Endodermal cell (in vitro differentiated cells): ENCODE measurements around the gene PLEKHG3. TPM values are rescaled to one million over a fixed set of nuclear protein-coding genes. Genes with fewer than 3 reads are reported as not detected.
A peak's percentile ranks its signal among the peaks of the same experiment; 100 is the strongest.

Experiments used
- DNase-seq: peaks from one replicate; pipeline ENCODE4 v3.0.0-alpha.2; 2017
- H3K27ac ChIP-seq: 2 replicates; pipeline ENCODE4 v1.5.1; 2013; ENCODE audit warnings: mild to moderate bottlenecking, low read depth, low read length, moderate library complexity
- H3K27me3 ChIP-seq: 2 replicates; pipeline ENCODE4 v1.6.1; 2013; ENCODE audit warnings: mild to moderate bottlenecking, low read length, moderate library complexity; ENCODE audit not compliant: insufficient read depth, control insufficient read depth, poor library complexity, severe bottlenecking
- H3K36me3 ChIP-seq: 2 replicates; pipeline ENCODE4 v1.7.0; 2013; ENCODE audit warnings: mild to moderate bottlenecking, low read length, moderate library complexity; ENCODE audit not compliant: control insufficient read depth, insufficient read depth
- H3K4me1 ChIP-seq: one replicate; pipeline ENCODE4 v1.7.0; 2013; ENCODE audit warnings: low read length; ENCODE audit not compliant: control insufficient read depth, insufficient read depth
- H3K4me3 ChIP-seq: 2 replicates; pipeline ENCODE4 v1.5.1; 2013; ENCODE audit warnings: mild to moderate bottlenecking, low read length, moderate library complexity
- H3K9ac ChIP-seq: 2 replicates; pipeline ENCODE4 v1.6.1; 2013; ENCODE audit warnings: mild to moderate bottlenecking, low read length, moderate library complexity; ENCODE audit not compliant: poor library complexity, severe bottlenecking; ENCODE audit errors: extremely low read depth
- H3K9me3 ChIP-seq: 2 replicates; pipeline ENCODE4 v1.6.1; 2013; ENCODE audit warnings: mild to moderate bottlenecking, low read length, moderate library complexity; ENCODE audit not compliant: control insufficient read depth
- H3K27ac Mint-ChIP-seq: 2 replicates; pipeline ENCODE4 v1.8.0; 2020; ENCODE audit warnings: mixed read lengths
- H3K27me3 Mint-ChIP-seq: 2 replicates; pipeline ENCODE4 v1.8.0; 2021; ENCODE audit warnings: mild to moderate bottlenecking, mixed read lengths; ENCODE audit not compliant: insufficient read depth
- H3K36me3 Mint-ChIP-seq: 2 replicates; pipeline ENCODE4 v1.8.0; 2020; ENCODE audit warnings: low read depth, mixed read lengths
- H3K4me1 Mint-ChIP-seq: 2 replicates; pipeline ENCODE4 v1.8.0; 2020; ENCODE audit warnings: mixed read lengths
- H3K4me3 Mint-ChIP-seq: 2 replicates; pipeline ENCODE4 v1.8.0; 2020; ENCODE audit warnings: mild to moderate bottlenecking, moderate library complexity, mixed read lengths
- H3K9me3 Mint-ChIP-seq: 2 replicates; pipeline ENCODE4 v1.8.0; 2020; ENCODE audit warnings: mild to moderate bottlenecking, mixed read lengths
- WGBS, 2 experiments: methylation state at CpG; one replicate each; pipeline versions ENCODE4 v1.1.5 to v1.1.7; 2013; ENCODE audit warnings: missing lambda C conversion rate in 2 of 2, mixed read lengths in 1 of 2; ENCODE audit not compliant: insufficient coverage in 1 of 2, insufficient read length in 1 of 2; 5-methylcytosine and 5-hydroxymethylcytosine counted together
- total RNA-seq, 2 donors: library from RNA; stranded (reverse); fragmentation: NEBNext Ultra II Directional in 1 of 2; extraction: Animal tissue kit (Norgen Biotek cat#: 25700) in 1 of 2; gene quantifications; 2 replicates in 1 of 2; 3 replicates in 1 of 2; pipeline ENCODE4 v1.2.1, GENCODE V29; 2021
- TF ChIP-seq, protein P1 (sequence below): fragments of 200-600 bp; sonication (generic); conservative IDR thresholded peaks from 2 replicates; pipeline ENCODE4 v1.5.0; 2021; ENCODE audit warnings: antibody characterized with exemption, mild to moderate bottlenecking

The PLEKHG3 gene
- total RNA-seq, 2 donors from 2014 or later, result 31.7 to 52.6 TPM

DNA sequence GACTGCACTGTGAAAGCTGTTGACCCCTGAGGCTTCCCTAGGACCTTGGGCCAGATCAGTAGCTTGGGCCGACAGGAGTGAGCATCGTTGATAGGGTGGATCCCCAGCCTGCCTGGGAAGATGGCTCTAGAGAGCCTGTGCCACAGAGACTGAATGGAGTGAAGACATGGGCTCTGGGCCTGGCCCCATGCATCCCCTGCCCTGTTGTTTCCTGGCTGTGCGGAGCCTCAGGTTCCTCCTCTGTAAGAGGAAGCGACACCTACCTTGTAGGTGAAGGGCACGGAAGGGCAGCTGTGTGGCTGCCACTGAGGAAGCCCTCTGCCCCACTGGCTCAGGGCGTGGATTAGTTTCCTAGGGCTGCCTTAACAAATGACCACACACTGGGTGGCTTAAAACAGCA is 23.9 kb downstream of the PLEKHG3 start:
- no peak overlapping the region for H3K27ac ChIP-seq
- no peak overlapping the region for H3K9ac ChIP-seq
- peak; percentile 30 for DNase-seq
- H3K4me1 Mint-ChIP-seq, result peaks cover 33% of the 10 kb centered on the region
- no peaks in the 10 kb centered on the region for H3K27me3 ChIP-seq
- no peaks in the 10 kb centered on the region for H3K27me3 Mint-ChIP-seq
- peaks cover 29% of the 10 kb centered on the region for H3K36me3 Mint-ChIP-seq
- H3K4me1 ChIP-seq, result peaks cover 26% of the 10 kb centered on the region
- no peak overlapping the region for H3K4me3 Mint-ChIP-seq
- H3K9me3 ChIP-seq, result no peaks in the 10 kb centered on the region
- H3K36me3 ChIP-seq, result peaks cover 21% of the 10 kb centered on the region
- H3K27ac Mint-ChIP-seq, result no peak overlapping the region
- H3K9me3 Mint-ChIP-seq, result no peaks in the 10 kb centered on the region
- TF ChIP-seq, protein P1, sequence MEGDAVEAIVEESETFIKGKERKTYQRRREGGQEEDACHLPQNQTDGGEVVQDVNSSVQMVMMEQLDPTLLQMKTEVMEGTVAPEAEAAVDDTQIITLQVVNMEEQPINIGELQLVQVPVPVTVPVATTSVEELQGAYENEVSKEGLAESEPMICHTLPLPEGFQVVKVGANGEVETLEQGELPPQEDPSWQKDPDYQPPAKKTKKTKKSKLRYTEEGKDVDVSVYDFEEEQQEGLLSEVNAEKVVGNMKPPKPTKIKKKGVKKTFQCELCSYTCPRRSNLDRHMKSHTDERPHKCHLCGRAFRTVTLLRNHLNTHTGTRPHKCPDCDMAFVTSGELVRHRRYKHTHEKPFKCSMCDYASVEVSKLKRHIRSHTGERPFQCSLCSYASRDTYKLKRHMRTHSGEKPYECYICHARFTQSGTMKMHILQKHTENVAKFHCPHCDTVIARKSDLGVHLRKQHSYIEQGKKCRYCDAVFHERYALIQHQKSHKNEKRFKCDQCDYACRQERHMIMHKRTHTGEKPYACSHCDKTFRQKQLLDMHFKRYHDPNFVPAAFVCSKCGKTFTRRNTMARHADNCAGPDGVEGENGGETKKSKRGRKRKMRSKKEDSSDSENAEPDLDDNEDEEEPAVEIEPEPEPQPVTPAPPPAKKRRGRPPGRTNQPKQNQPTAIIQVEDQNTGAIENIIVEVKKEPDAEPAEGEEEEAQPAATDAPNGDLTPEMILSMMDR, result no peak
- WGBS, 2 experiments, result 91% methylated on average over 6 of the region's 6 CpGs
- no peak overlapping the region for H3K4me3 ChIP-seq

DNA sequence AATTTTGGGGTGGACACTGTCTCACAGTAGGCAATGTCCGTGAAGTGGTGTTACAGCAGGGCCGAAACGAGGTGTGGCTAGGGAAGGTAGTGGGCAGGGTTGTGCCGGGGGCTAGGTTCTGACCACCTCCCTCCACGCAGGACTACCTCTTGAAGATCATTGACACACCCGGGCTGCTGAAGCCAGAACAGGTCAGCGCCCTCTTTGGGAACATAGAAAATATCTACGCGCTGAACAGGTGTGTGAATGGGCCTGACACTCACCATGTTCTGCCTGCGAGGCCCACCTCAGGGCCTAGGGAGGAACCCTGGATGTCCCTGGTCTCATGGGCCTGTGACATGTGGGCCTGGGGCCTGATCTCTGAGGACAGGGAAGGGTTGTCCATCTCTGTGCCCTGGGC is 24.6 kb downstream of the PLEKHG3 start:
- DNase-seq, result no peak
- Mint-ChIP-seq H3K36me3 (peaks cover 35% of the 10 kb centered on the region), H3K4me3 (no peak overlapping the region), H3K4me1 (peaks cover 30% of the 10 kb centered on the region), H3K27ac (no peak overlapping the region), H3K27me3 (no peaks in the 10 kb centered on the region), H3K9me3 (no peaks in the 10 kb centered on the region)
- no peak overlapping the region for H3K9ac ChIP-seq
- H3K27ac ChIP-seq, result no peak overlapping the region
- 94 to 100% methylated on average over 1 to 10 of the region's 10 CpGs for WGBS, 2 experiments
- no peaks in the 10 kb centered on the region for H3K9me3 ChIP-seq
- H3K27me3 ChIP-seq, result no peaks in the 10 kb centered on the region
- peaks cover 26% of the 10 kb centered on the region for H3K36me3 ChIP-seq
- TF ChIP-seq, protein P1, result no peak
- peaks cover 26% of the 10 kb centered on the region for H3K4me1 ChIP-seq
- no peak overlapping the region for H3K4me3 ChIP-seq

DNA sequence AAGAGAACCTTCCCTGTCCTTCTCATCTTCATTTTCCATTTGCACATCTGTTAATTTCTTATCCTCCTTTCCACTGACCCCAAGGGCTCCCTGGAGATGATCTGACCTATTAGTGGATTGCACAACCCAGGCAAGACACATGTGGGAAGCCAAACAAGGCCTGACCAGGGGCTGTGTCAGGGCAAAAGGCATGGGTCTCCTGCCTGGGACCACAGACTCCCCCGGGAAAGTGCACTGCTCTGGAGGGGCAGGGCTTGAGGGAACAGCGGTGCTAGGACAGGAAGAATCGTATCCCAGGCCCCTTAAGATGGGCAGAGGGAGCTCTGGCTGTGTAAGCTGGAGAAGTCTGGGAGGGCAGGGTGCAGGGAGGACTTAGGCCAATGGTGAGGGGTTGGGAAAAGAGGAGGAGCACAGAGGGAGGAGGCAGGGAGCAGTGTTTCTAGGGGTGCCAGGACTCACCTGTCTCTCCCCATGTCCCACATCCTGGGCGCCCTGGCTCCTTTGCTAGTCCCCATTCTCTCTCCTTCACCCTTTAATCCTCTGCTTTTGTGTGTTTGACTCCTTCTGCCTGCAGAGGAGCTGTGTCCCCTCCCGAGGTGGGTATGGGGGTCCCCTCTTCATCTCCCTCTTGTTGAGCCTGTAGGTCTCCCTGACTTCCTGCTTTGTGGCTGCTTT is 25.3 kb downstream of the PLEKHG3 start:
- no peak overlapping the region for H3K9ac ChIP-seq
- H3K4me1 ChIP-seq, result peaks cover 20% of the 10 kb centered on the region
- Mint-ChIP-seq H3K27ac (no peak overlapping the region), H3K9me3 (no peaks in the 10 kb centered on the region), H3K4me3 (no peak overlapping the region), H3K27me3 (no peaks in the 10 kb centered on the region), H3K36me3 (peaks cover 35% of the 10 kb centered on the region), H3K4me1 (peaks cover 23% of the 10 kb centered on the region)
- DNase-seq, result peak; percentile 30
- TF ChIP-seq, protein P1, result no peak
- H3K36me3 ChIP-seq, result peaks cover 29% of the 10 kb centered on the region
- H3K9me3 ChIP-seq, result no peaks in the 10 kb centered on the region
- 89 to 92% methylated on average over 4 to 5 of the region's 5 CpGs for WGBS, 2 experiments
- H3K4me3 ChIP-seq, result no peak overlapping the region
- H3K27me3 ChIP-seq, result no peaks in the 10 kb centered on the region
- H3K27ac ChIP-seq, result no peak overlapping the region
